ENCODE data around the gene C3orf18. TPM values are rescaled to one million over a fixed set of nuclear protein-coding genes. Genes with fewer than 3 reads are reported as not detected.
A peak's percentile ranks its signal among the peaks of the same experiment; 100 is the strongest.

C3orf18 gene
- total RNA-seq, 2 experiments from 2014 or later, result 58.5 to 61.6 TPM

- Mint-ChIP-seq H3K27me3 (ENCODE audit: low read depth) (no peaks in the 10 kb centered on the region), H3K4me1 (ENCODE audit: low read depth) (peaks cover 94% of the 10 kb centered on the region), H3K4me3 (no peak overlapping the region), H3K9me3 (ENCODE audit: insufficient read depth) (no peaks in the 10 kb centered on the region), H3K27ac (peak overlapping the region; percentile 84), H3K36me3 (ENCODE audit: low read depth) (peaks cover 95% of the 10 kb centered on the region)
- ATAC-seq (peak; percentile 40), DNase-seq (no peak)
- POLR2A ChIA-PET, result interaction anchor here (0.7 to 15.9 kb wide), 5 partner anchors 9 to 29 kb away, joined by 4 to 612 read pairs (median 6); no protein-coding TSS in a partner anchor
- CTCF ChIA-PET, result interaction anchor here (1.3 to 24.5 kb wide), 6 partner anchors 8 to 71 kb away, joined by 3 to 1321 read pairs (median 10); partner anchors contain the start of genes CISH, HEMK1 and MAPKAPK3
Observed at GRCh38 chr3:50580683-50581458, 13.3 kb upstream of the C3orf18 start.

- ATAC-seq, result no peak
- no peaks in the 10 kb centered on the region for H3K9me3 Mint-ChIP-seq (ENCODE audit: insufficient read depth)
- H3K27ac Mint-ChIP-seq, result peak overlapping the region; percentile 66
- H3K27me3 Mint-ChIP-seq (ENCODE audit: low read depth), result peaks cover 2% of the 10 kb centered on the region
- CTCF ChIA-PET, result interaction anchor here (12.9 to 24.5 kb wide), 2 partner anchors 13 to 33 kb away, joined by 387 to 1321 read pairs; partner anchors contain the start of genes CISH and MAPKAPK3
- peaks cover 97% of the 10 kb centered on the region for H3K4me1 Mint-ChIP-seq (ENCODE audit: low read depth)
- no peak overlapping the region for H3K4me3 Mint-ChIP-seq
- POLR2A ChIA-PET, result interaction anchor here (14.4 to 15.9 kb wide), 2 partner anchors 13 to 33 kb away, joined by 612 to 1664 read pairs; partner anchors contain the start of genes CISH and MAPKAPK3
- peaks cover 88% of the 10 kb centered on the region for H3K36me3 Mint-ChIP-seq (ENCODE audit: low read depth)
- no peak for DNase-seq
Observed at GRCh38 chr3:50577348-50577747, 9.8 kb upstream of the C3orf18 start.

GRCh38 chr3:50575372-50575771, 7.8 kb upstream of the C3orf18 start:
- Mint-ChIP-seq H3K27me3 (ENCODE audit: low read depth) (peaks cover 2% of the 10 kb centered on the region), H3K4me1 (ENCODE audit: low read depth) (peaks cover 97% of the 10 kb centered on the region), H3K9me3 (ENCODE audit: insufficient read depth) (no peaks in the 10 kb centered on the region), H3K36me3 (ENCODE audit: low read depth) (peaks cover 89% of the 10 kb centered on the region), H3K4me3 (peak overlapping the region; percentile 95), H3K27ac (peak overlapping the region; percentile 93)
- no peak for DNase-seq
- ATAC-seq, result no peak
- ChIA-PET CTCF (interaction anchor here (12.9 to 24.5 kb wide), 2 partner anchors 15 to 35 kb away, joined by 387 to 1321 read pairs; partner anchors contain the start of genes CISH and MAPKAPK3), POLR2A (interaction anchor here (1.5 to 15.9 kb wide), 3 partner anchors 15 to 35 kb away, joined by 4 to 1664 read pairs (median 612); partner anchors contain the start of genes CISH and MAPKAPK3)

- Mint-ChIP-seq H3K36me3 (ENCODE audit: low read depth) (peaks cover 88% of the 10 kb centered on the region), H3K27me3 (ENCODE audit: low read depth) (peaks cover 2% of the 10 kb centered on the region), H3K9me3 (ENCODE audit: insufficient read depth) (no peaks in the 10 kb centered on the region), H3K4me1 (ENCODE audit: low read depth) (peaks cover 88% of the 10 kb centered on the region), H3K4me3 (peak overlapping the region; percentile 95), H3K27ac (peak overlapping the region; percentile 93)
- POLR2A ChIA-PET, result interaction anchor here (0.9 to 15.9 kb wide), 8 partner anchors 9 to 234 kb away, joined by 3 to 1664 read pairs (median 4); partner anchors contain the start of genes CISH, MAPKAPK3 and RASSF1
- DNase-seq (peak; percentile 76), ATAC-seq (peak; percentile 21)
- CTCF ChIA-PET, result interaction anchor here (1.7 to 24.5 kb wide), 4 partner anchors 7 to 36 kb away, joined by 4 to 1321 read pairs (median 207); partner anchors contain the start of genes CISH and MAPKAPK3
Observed at GRCh38 chr3:50574444-50574831, 6.9 kb upstream of the C3orf18 start.

- peak overlapping the region; percentile 93 for H3K27ac Mint-ChIP-seq
- ChIA-PET POLR2A (interaction anchor here (0.6 to 15.9 kb wide), 13 partner anchors 9 to 822 kb away, joined by 3 to 1664 read pairs (median 4); partner anchors contain the start of genes CISH, MAPKAPK3 and RASSF1), CTCF (interaction anchor here (1.7 to 24.5 kb wide), 7 partner anchors 8 to 812 kb away, joined by 4 to 1321 read pairs (median 27); partner anchors contain the start of genes CISH, MANF and MAPKAPK3)
- peak overlapping the region; percentile 95 for H3K4me3 Mint-ChIP-seq
- no peaks in the 10 kb centered on the region for H3K9me3 Mint-ChIP-seq (ENCODE audit: insufficient read depth)
- H3K4me1 Mint-ChIP-seq (ENCODE audit: low read depth), result peaks cover 84% of the 10 kb centered on the region
- H3K27me3 Mint-ChIP-seq (ENCODE audit: low read depth), result peaks cover 2% of the 10 kb centered on the region
- peaks cover 83% of the 10 kb centered on the region for H3K36me3 Mint-ChIP-seq (ENCODE audit: low read depth)
- DNase-seq (peak; percentile 97), ATAC-seq (peak; percentile 52)
Observed at GRCh38 chr3:50573566-50574443, 6.3 kb upstream of the C3orf18 start.

- H3K27me3 Mint-ChIP-seq (ENCODE audit: low read depth), result peaks cover 2% of the 10 kb centered on the region
- peak overlapping the region; percentile 93 for H3K27ac Mint-ChIP-seq
- ATAC-seq (peak; percentile 4), DNase-seq (peak; percentile 72)
- peaks cover 76% of the 10 kb centered on the region for H3K36me3 Mint-ChIP-seq (ENCODE audit: low read depth)
- peak overlapping the region; percentile 95 for H3K4me3 Mint-ChIP-seq
- POLR2A ChIA-PET, result interaction anchor here (0.9 to 15.9 kb wide), 8 partner anchors 17 to 232 kb away, joined by 3 to 1664 read pairs (median 9); partner anchors contain the start of genes CISH, MAPKAPK3 and RASSF1
- peaks cover 83% of the 10 kb centered on the region for H3K4me1 Mint-ChIP-seq (ENCODE audit: low read depth)
- no peaks in the 10 kb centered on the region for H3K9me3 Mint-ChIP-seq (ENCODE audit: insufficient read depth)
- CTCF ChIA-PET, result interaction anchor here (0.5 to 24.5 kb wide), 12 partner anchors 9 to 813 kb away, joined by 3 to 1321 read pairs (median 6); partner anchors contain the start of genes CISH, MANF, MAPKAPK3 and RASSF1
Observed at GRCh38 chr3:50572801-50573371, 5.3 kb upstream of the C3orf18 start.

GRCh38 chr3:50572158-50572557, 4.6 kb upstream of the C3orf18 start:
- peaks cover 80% of the 10 kb centered on the region for H3K4me1 Mint-ChIP-seq (ENCODE audit: low read depth)
- ChIA-PET POLR2A (interaction anchor here (1.1 to 15.9 kb wide), 8 partner anchors 18 to 232 kb away, joined by 3 to 1664 read pairs (median 9); partner anchors contain the start of genes CISH, MAPKAPK3 and RASSF1), CTCF (interaction anchor here (0.5 to 24.5 kb wide), 11 partner anchors 10 to 814 kb away, joined by 3 to 1321 read pairs (median 7); partner anchors contain the start of genes CISH, MANF, MAPKAPK3 and RASSF1)
- peaks cover 2% of the 10 kb centered on the region for H3K27me3 Mint-ChIP-seq (ENCODE audit: low read depth)
- DNase-seq (peak; percentile 88), ATAC-seq (peak; percentile 16)
- peak overlapping the region; percentile 93 for H3K27ac Mint-ChIP-seq
- peaks cover 71% of the 10 kb centered on the region for H3K36me3 Mint-ChIP-seq (ENCODE audit: low read depth)
- no peaks in the 10 kb centered on the region for H3K9me3 Mint-ChIP-seq (ENCODE audit: insufficient read depth)
- peak overlapping the region; percentile 95 for H3K4me3 Mint-ChIP-seq

GRCh38 chr3:50571486-50571885, 3.9 kb upstream of the C3orf18 start:
- H3K4me3 Mint-ChIP-seq, result peak overlapping the region; percentile 95
- DNase-seq (no peak), ATAC-seq (no peak)
- H3K4me1 Mint-ChIP-seq (ENCODE audit: low read depth), result peaks cover 80% of the 10 kb centered on the region
- H3K27me3 Mint-ChIP-seq (ENCODE audit: low read depth), result peaks cover 2% of the 10 kb centered on the region
- POLR2A ChIA-PET, result interaction anchor here (1.2 to 15.9 kb wide), 6 partner anchors 19 to 233 kb away, joined by 3 to 1664 read pairs (median 16); partner anchors contain the start of genes CISH and MAPKAPK3
- H3K9me3 Mint-ChIP-seq (ENCODE audit: insufficient read depth), result no peaks in the 10 kb centered on the region
- peak overlapping the region; percentile 93 for H3K27ac Mint-ChIP-seq
- H3K36me3 Mint-ChIP-seq (ENCODE audit: low read depth), result peaks cover 67% of the 10 kb centered on the region
- CTCF ChIA-PET, result interaction anchor here (1.3 to 24.5 kb wide), 8 partner anchors 10 to 814 kb away, joined by 4 to 1321 read pairs (median 18); partner anchors contain the start of genes CISH, MANF and MAPKAPK3

GRCh38 chr3:50570508-50571279, 3.1 kb upstream of the C3orf18 start:
- Mint-ChIP-seq H3K4me3 (peak overlapping the region; percentile 95), H3K36me3 (ENCODE audit: low read depth) (peaks cover 63% of the 10 kb centered on the region), H3K9me3 (ENCODE audit: insufficient read depth) (no peaks in the 10 kb centered on the region), H3K27ac (peak overlapping the region; percentile 93), H3K4me1 (ENCODE audit: low read depth) (peaks cover 80% of the 10 kb centered on the region), H3K27me3 (ENCODE audit: low read depth) (peaks cover 2% of the 10 kb centered on the region)
- no peak for DNase-seq
- no peak for ATAC-seq
- ChIA-PET POLR2A (interaction anchor here (0.6 to 15.9 kb wide), 12 partner anchors 8 to 279 kb away, joined by 3 to 1664 read pairs (median 6); partner anchors contain the start of genes CISH and MAPKAPK3), CTCF (interaction anchor here (0.8 to 24.5 kb wide), 11 partner anchors 11 to 931 kb away, joined by 3 to 1321 read pairs (median 6); partner anchors contain the start of genes CISH and MAPKAPK3)
